ENCODE data around the gene KDM4F. TPM values are rescaled to one million over a fixed set of nuclear protein-coding genes. Genes with fewer than 3 reads are reported as not detected.

KDM4F gene
- total and polyA plus RNA-seq, 4 donors, result not detected

- WGBS, result 47% methylated on average over 8 of the region's 8 CpGs
- H3K4me1 ChIP-seq (ENCODE audit: control insufficient read depth in 4 of 4, insufficient read depth in 4 of 4, low read length in 3 of 4), result no peaks in the 10 kb centered on the region
Measured at GRCh38 chr11:95074792-95075563, 25.8 kb downstream of the KDM4F start.

GRCh38 chr11:95076416-95076815, 27.2 kb downstream of the KDM4F start:
- no peak for TF ChIP-seq RAD21 (IDR thresholded peaks at IDR 0.05)
- no peak for TF ChIP-seq MAX (IDR thresholded peaks at IDR 0.05)
- TF ChIP-seq REST (IDR thresholded peaks at IDR 0.05), result no peak
- TF ChIP-seq RXRA (IDR thresholded peaks at IDR 0.05), result no peak
- TF ChIP-seq ZBTB33 (IDR thresholded peaks at IDR 0.05), result no peak
- peak; percentile 59 for TF ChIP-seq NR2F2 (IDR thresholded peaks at IDR 0.05)
- TF ChIP-seq GABPA (IDR thresholded peaks at IDR 0.05 in 1 of 2, conservative IDR thresholded peaks at IDR 0.05 in 1 of 2), result no peak
- no peak for TF ChIP-seq HNF4A (conservative IDR thresholded peaks at IDR 0.05)
- no peaks in the 10 kb centered on the region for H3K9me3 ChIP-seq (ENCODE audit: control insufficient read depth in 4 of 4, low read length in 3 of 4)
- no peaks in the 10 kb centered on the region for H3K36me3 ChIP-seq (ENCODE audit: control insufficient read depth in 4 of 4, insufficient read depth in 3 of 4, low read depth in 1 of 4, low read length in 3 of 4)
- no peak overlapping the region for H3K4me3 ChIP-seq (ENCODE audit: low read depth in 1 of 3, low read length in 3 of 3)
- H3K9ac ChIP-seq (ENCODE audit: low read depth in 1 of 2, low read length in 2 of 2), result no peak overlapping the region
- H3K4me1 ChIP-seq (ENCODE audit: control insufficient read depth in 4 of 4, insufficient read depth in 4 of 4, low read length in 3 of 4), result no peaks in the 10 kb centered on the region
- 27% methylated on average over 1 of the region's 1 CpG for WGBS
- no peaks in the 10 kb centered on the region for H3K27me3 ChIP-seq (ENCODE audit: control insufficient read depth in 4 of 4, insufficient read depth in 4 of 4, low read length in 3 of 4)
- no peak for DNase-seq (ENCODE audit: low spot score)
- no peak overlapping the region for H3K27ac ChIP-seq (ENCODE audit: low read depth in 1 of 2, low read length in 2 of 2)

More at GRCh38 chr11:95074792-95075563, 25.8 kb downstream of the KDM4F start:
- Histone ChIP-seq H3K27me3 (ENCODE audit: control insufficient read depth in 4 of 4, insufficient read depth in 4 of 4, low read length in 3 of 4) (no peaks in the 10 kb centered on the region), H3K36me3 (ENCODE audit: control insufficient read depth in 4 of 4, insufficient read depth in 3 of 4, low read depth in 1 of 4, low read length in 3 of 4) (no peaks in the 10 kb centered on the region), H3K27ac (ENCODE audit: low read depth in 1 of 2, low read length in 2 of 2) (no peak overlapping the region), H3K9ac (ENCODE audit: low read depth in 1 of 2, low read length in 2 of 2) (no peak overlapping the region), H3K4me3 (ENCODE audit: low read depth in 1 of 3, low read length in 3 of 3) (no peak overlapping the region), H3K9me3 (ENCODE audit: control insufficient read depth in 4 of 4, low read length in 3 of 4) (no peaks in the 10 kb centered on the region)
- TF ChIP-seq HNF4G (IDR thresholded peaks at IDR 0.05) (no peak), NR2F2 (IDR thresholded peaks at IDR 0.05) (peak; percentile 63)
- no peak for DNase-seq (ENCODE audit: low spot score)

- Histone ChIP-seq H3K27ac (ENCODE audit: low read depth in 1 of 2, low read length in 2 of 2) (no peak overlapping the region), H3K9ac (ENCODE audit: low read depth in 1 of 2, low read length in 2 of 2) (no peak overlapping the region), H3K27me3 (ENCODE audit: control insufficient read depth in 4 of 4, insufficient read depth in 4 of 4, low read length in 3 of 4) (no peaks in the 10 kb centered on the region), H3K36me3 (ENCODE audit: control insufficient read depth in 4 of 4, insufficient read depth in 3 of 4, low read depth in 1 of 4, low read length in 3 of 4) (no peaks in the 10 kb centered on the region), H3K4me3 (ENCODE audit: low read depth in 1 of 3, low read length in 3 of 3) (no peak overlapping the region), H3K4me1 (ENCODE audit: control insufficient read depth in 4 of 4, insufficient read depth in 4 of 4, low read length in 3 of 4) (no peaks in the 10 kb centered on the region), H3K9me3 (ENCODE audit: control insufficient read depth in 4 of 4, low read length in 3 of 4) (no peaks in the 10 kb centered on the region)
- DNase-seq (ENCODE audit: low spot score), result no peak
- TF ChIP-seq GABPA (IDR thresholded peaks at IDR 0.05 in 1 of 2, conservative IDR thresholded peaks at IDR 0.05 in 1 of 2) (no peak), SP1 (IDR thresholded peaks at IDR 0.05) (no peak)
Measured at GRCh38 chr11:95076981-95077380, 27.8 kb downstream of the KDM4F start.
